HG03460 (cell line): ENCODE results near the gene MAGIX.
A peak's percentile ranks its signal among the peaks of the same experiment; 100 is the strongest.
"Not testable (repeated sequence)": the region's sequence is repeated elsewhere in the genome, so short reads cannot be mapped to it uniquely, and the experiment has no call there.

Experiments
- ATAC-seq: cut with Tn5 transposase; IDR thresholded peaks from one replicate; pipeline ENCODE4 v1.9.1; 2021; ENCODE audit not compliant: unreplicated experiment

Gene MAGIX

GRCh38 chrX:49157194-49157593 lies 5.4 kb upstream of the MAGIX start:
- ATAC-seq = no peak

GRCh38 chrX:49160908-49161307 lies 1.6 kb upstream of the MAGIX start:
- no peak for ATAC-seq

- no peak for ATAC-seq
These were observed 926 bp upstream of the MAGIX start for GRCh38 chrX:49161632-49162031.

GRCh38 chrX:49163555-49164419 lies 1.2 kb downstream of the MAGIX start:
- peak; percentile 36 for ATAC-seq

GRCh38 chrX:49164589-49165360 lies 2.2 kb downstream of the MAGIX start:
- no peak for ATAC-seq

GRCh38 chrX:49165901-49166881 lies 3.6 kb downstream of the MAGIX start:
- peak; percentile 36 for ATAC-seq

- peak; percentile 22 for ATAC-seq
These were observed 4.6 kb downstream of the MAGIX start for GRCh38 chrX:49166914-49167739.

- ATAC-seq = no peak
These were observed 5.2 kb downstream of the MAGIX start for GRCh38 chrX:49167740-49168108.

GRCh38 chrX:49171752-49172279 lies 9.3 kb downstream of the MAGIX start, which contains the start of gene PLP2:
Gene PLP2, plus strand, starts transcription at chrX:49171898. Its CDS starts 103 bp downstream, at chrX:49172001.
- peak; percentile 38 for ATAC-seq

GRCh38 chrX:49172280-49172780 lies 9.8 kb downstream of the MAGIX start:
- ATAC-seq = peak; percentile 60

- ATAC-seq = not testable (repeated sequence)
These were observed 11.0 kb downstream of the MAGIX start for GRCh38 chrX:49173544-49173943.

- no peak for ATAC-seq
These were observed 12.2 kb downstream of the MAGIX start for GRCh38 chrX:49174723-49175122.

GRCh38 chrX:49175435-49176274 lies 13.1 kb downstream of the MAGIX start:
- no peak for ATAC-seq

GRCh38 chrX:49176421-49177326 lies 14.1 kb downstream of the MAGIX start:
- no peak for ATAC-seq

GRCh38 chrX:49177338-49177833 lies 14.8 kb downstream of the MAGIX start:
- no peak for ATAC-seq

- no peak for ATAC-seq
These were observed 15.4 kb downstream of the MAGIX start for GRCh38 chrX:49177873-49178480.

GRCh38 chrX:49178537-49178936 lies 16.0 kb downstream of the MAGIX start:
- ATAC-seq = no peak
